HG02678 (cell line): ENCODE results near the gene DNPEP.
A peak's percentile ranks its signal among the peaks of the same experiment; 100 is the strongest.

ENCODE experiments used
- ATAC-seq: cut with Tn5 transposase; IDR thresholded peaks from one replicate; pipeline ENCODE4 v1.9.1; 2021; ENCODE audit warnings: mild to moderate bottlenecking, moderate library complexity; ENCODE audit not compliant: unreplicated experiment

Gene DNPEP

DNA sequence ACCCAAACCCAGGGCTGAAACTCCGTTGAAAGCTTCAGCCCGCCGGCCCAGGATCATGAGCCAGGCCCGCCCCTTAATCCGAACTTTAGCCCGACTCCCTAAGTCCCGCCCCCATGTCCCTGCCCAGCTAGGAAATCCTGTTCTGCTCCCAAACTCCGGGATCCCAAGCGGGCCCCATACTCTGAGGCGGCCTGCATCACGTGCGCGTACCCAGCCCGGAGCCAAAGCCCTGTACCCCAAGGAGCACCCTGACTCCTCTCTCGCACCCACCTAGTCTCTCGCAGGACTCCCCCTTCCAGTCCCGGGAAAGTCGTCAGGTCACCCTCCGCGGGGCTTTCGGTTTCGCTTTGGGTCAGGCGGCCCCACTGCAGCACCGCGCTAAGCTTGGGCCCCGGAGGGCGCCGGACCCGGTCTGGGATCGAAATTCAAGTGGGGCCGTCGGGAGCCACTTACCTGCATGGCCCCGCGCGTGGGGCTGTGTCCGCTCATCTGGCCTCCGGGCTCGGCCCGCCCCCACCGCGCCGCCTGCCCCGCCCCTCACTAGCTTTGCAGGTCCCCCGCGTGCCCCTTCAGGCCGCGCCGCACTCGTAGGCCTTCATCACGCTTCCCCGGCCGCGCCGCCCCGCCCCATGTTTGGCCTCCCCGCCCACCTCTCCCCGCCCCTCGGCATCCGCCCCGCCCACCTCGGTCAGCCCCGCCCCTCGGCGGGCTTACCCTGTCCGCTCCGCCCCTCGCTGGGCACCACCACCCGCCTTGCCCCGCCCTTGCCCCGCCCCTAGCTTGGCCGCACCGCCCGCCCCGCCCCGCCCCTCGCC lies at the start of gene DNPEP:
Gene DNPEP (minus strand): TSS at position 607 of the 815 bp plus-strand sequence. CDS start 118 bp downstream, at position 489.
- ATAC-seq, result peak; percentile 60

DNA sequence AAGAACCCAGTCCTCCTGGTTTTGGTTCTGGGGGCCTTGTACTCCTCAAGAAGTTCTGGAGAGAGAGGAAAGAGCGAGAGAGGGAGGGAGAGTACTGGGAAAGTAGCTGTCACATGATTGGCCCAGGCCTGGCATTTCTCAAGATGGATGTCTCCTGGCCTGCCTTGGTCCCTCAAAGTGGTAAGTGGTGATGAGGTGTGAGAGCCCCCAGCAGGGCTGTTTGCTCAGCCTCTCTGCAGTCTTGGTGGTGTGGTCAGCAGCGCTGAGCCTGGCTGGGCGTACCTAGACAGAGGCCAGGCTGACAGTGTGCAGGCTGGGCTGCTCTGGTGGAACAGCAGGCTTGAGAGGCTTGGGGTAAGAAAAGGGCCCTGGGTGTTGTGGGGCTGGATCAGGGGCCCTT lies 49.4 kb upstream of the DNPEP start:
- no peak for ATAC-seq

DNA sequence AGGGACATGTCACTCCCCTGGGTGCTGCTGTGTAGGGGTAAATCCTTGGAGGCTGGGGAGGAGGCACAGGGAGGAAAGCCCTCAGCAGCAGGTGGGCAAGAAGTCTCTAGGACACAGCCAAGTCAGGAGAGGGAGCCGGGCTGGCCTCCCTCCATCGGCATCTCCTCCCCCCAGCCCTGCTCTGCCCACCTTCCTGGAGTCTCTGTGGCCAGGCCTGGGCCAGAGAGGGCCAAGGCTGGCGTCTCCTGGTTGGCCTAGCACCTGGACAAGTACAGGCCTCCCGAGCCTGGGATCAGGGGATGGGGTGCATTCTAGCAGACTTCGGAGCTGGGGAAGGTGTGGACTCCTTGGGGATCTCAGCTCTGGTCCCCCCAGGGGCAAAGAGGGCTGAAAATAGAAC lies 48.8 kb upstream of the DNPEP start:
- ATAC-seq, result no peak

DNA sequence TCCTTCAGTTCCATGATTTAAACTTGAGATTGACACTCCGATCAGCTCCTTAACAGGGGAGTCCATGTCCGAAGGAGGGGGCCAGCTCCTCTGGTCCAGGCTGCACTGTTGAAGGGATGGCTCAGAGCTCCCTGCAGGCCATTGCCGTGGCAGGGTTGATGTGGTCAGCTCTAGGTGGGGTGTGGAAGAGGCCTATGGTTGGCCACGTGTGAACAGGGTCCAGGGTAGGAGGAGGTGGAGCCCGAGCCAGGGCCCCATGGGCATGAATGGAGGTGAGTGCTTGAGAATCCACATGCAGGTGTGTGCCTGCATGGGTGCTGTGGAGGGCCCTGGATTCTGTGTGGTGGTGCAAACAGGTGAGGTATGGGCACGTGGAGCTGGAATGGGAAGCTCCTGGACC lies 48.0 kb upstream of the DNPEP start:
- ATAC-seq, result no peak

DNA sequence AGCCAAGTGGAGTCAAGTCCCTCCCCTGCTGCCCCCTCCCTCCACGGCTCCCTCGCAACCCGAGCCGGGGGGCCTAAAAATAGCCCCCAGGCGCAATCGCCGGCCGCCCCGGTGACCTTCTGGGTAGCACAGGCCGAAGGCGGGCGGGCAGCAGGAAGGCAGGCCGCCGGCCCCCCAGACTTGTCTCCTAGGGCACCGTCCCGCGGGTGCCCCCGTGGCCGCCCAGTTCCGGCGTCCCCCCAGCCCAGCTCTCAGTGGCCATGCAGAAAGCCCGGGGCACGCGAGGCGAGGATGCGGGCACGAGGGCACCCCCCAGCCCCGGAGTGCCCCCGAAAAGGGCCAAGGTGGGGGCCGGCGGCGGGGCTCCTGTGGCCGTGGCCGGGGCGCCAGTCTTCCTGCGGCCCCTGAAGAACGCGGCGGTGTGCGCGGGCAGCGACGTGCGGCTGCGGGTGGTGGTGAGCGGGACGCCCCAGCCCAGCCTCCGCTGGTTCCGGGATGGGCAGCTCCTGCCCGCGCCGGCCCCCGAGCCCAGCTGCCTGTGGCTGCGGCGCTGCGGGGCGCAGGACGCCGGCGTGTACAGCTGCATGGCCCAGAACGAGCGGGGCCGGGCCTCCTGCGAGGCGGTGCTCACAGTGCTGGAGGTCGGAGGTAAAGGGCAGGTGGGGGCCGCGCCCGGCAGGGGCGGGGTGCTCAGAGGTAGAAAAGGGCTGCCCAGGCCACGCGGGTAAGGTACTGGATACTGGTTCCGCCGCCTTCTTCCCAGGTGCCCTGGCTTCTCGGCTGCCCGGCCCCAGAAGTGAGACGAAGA lies 47.2 kb upstream of the DNPEP start, which contains the start of gene SPEG:
Gene SPEG (plus strand): TSS at position 126 of the 808 bp plus-strand sequence. CDS start 135 bp downstream, at position 261.
- ATAC-seq, result no peak

DNA sequence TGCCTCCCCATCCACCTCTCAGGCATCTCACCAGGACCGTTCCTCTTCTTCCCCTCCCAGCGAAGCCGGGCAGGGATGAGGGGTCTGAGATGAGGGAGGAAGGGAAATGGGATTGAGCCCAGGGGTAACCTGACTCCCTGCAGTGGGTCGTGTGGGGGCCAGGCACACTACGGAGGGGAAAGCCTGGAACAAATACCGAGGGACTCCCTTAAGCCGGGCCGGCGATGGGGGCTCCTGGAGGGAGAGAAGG lies 46.7 kb upstream of the DNPEP start:
- no peak for ATAC-seq

DNA sequence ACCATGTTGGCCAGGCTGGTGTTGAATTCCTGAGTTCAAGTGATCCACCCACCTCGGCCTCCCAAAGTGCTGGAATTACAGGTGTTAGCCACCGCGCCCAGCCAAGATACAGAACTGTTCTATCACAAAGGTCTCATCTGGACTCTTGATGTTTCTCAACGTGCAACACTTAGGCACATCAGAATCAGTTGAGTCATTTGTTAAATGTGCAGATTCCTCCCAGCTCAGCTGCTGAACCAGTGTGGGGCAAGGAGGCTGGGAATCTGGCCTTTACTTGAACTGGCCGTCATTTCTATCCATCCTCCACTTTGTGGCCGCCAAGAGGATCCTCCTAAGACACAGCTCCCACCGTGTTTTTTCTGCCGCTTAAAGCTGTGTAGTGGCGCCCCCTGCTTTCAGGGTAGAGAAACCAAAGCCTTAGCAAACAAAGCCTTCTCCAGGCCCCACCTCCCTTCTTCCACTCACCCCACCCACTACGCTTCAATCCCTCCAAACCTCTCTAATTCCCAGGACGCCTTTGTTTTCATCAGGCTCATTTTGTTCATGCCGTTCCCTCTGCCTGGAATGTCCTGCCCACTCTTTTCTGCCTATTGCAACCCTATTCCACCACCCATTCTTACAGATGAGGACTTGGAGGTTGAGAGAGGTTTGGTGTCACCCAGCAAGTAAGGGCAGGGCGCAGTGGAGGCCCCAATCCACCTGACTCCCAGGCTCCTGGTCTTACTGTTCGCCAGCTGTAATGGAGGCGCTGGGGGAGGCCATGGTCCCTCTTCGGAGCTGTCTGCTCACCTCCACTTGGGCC lies 46.2 kb upstream of the DNPEP start:
- no peak for ATAC-seq

DNA sequence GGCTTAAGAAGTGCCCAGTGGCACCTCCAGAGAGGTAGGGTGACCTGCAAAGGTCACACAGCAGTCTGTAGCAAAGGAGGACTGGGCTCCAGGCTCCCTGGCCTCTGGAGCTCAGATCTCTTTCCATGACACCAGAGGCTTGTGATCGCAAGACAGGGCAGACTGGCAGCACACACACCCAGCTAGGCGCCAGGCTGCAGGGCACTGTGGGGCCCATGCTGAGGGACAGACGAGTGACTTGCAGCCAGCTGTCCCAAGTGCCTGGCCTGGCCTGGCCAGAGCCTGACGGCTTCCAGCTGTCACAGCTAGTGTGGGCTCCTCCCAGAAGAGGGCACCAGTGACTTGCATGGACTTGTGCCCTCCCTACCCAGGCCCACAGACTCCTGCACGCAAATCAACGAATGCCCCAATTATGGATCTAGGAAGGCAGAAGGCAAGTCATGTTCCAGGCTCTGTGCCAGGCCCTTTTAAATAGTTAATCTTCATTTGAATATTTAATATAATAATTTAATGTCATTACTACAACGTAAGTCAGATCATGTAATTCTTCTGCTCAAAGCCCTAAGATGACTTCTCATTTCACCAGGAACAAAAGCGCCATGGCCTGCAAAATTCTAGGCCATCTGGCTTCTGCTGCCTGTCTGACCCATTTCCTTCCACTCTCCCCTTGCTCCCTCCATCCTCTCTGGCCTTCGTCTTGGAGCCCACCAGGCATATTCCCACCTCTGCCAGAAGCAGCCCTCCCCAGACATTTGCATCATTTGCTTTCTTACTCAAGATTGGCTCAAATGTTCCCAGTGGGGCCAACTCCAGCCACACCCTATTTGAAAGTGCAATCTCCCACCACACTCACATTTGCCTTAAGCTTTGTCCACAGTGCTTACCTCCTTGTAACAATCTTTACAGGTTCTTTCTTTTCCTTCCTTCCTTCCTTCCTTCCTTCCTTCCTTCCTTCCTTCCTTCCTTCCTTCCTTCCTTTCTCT lies 43.2 kb upstream of the DNPEP start:
- no peak for ATAC-seq

DNA sequence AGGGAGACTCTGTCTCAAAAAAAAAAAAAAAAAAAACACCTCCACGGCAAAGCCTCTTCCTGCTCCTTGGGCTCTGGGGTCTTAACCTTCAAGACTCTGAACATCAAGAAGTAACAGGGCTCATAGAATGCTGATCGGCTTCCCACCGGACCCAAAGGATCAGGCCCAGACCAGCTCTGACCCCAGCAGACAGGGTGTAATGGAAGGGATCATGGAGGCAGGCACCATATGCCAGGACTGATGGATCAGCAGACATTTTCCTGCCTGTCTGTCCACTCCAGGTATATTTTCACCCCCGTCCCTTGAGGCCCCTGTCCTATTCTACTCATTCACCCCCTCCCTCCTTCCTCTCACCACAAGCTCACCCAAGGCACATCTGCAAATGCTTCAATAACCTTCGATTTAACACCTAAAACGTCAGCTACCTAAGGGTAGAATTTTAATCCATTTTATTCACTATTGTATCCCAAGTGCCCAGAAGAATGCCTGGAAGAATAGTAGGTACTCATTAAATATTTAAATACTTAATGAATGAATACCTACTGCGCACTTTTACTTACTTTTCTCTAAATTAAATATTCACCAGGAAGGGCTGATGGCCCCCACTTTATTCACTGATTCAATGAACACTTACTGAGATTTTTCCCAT lies 42.4 kb upstream of the DNPEP start:
- no peak for ATAC-seq

DNA sequence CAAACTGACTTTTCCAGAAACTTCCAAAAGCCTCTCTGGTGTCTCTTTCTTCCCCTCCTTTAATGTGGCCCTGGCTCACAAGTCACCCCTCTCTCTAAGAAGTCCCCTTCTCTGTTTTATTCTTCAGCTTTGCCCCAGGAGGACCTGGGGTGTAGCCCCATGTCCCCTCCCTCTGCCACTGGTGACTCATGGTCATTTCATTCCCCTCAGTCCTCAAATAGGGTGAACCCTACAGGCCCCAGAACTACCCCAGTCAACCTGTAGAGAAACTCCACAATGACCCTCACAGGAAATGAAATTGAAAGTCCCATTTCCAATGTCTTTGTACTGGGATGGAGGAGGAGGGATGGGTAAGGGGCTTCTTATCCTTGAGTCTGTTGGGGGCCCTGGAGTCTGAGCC lies 40.8 kb upstream of the DNPEP start:
- ATAC-seq, result no peak

DNA sequence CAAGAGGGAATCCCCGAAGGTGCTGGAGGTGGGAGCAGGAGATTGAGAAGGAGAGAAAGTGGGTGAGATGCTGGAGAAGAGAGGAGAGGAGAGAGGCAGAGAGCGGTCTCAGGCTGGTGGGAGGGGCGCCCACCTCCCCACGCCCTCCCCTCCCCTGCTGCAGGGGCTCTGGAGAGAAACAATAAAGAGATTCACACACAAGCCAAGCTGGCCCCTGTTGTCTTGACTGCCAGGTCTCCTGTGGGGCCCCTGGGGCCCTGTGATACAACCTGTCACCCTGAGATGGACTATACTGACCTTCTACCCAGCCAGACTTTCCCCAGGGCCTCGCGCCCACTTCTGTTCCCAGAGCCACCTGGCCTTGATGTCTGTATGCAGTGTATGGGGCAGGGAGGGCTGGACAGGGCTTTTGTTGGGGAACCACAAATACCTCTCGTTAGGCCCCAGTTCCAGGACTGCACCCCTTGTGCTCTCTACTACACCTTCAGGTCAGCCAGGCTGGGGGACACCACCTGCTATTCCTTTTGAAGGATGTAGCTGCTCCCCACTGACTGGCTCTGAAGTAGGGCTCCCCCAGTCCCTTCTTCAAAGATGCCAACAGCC lies 38.9 kb upstream of the DNPEP start:
- no peak for ATAC-seq

DNA sequence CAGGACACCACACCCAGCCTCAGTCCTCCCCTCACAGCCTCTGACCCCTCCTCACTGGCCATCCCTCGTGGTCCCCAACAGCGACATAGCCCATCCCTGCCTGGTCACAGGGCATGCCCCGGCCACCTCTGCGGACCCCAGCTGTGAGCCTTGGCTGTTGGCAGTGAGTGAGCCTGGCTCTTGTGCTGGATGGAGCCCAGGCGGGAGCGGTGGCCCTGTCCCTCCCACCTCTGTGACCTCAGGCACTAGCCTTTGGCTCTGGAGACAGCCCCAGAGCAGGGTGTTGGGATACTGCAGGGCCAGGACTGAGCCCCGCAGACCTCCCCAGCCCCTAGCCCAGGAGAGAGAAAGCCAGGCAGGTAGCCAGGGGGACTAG lies 38.3 kb upstream of the DNPEP start:
- ATAC-seq, result no peak

DNA sequence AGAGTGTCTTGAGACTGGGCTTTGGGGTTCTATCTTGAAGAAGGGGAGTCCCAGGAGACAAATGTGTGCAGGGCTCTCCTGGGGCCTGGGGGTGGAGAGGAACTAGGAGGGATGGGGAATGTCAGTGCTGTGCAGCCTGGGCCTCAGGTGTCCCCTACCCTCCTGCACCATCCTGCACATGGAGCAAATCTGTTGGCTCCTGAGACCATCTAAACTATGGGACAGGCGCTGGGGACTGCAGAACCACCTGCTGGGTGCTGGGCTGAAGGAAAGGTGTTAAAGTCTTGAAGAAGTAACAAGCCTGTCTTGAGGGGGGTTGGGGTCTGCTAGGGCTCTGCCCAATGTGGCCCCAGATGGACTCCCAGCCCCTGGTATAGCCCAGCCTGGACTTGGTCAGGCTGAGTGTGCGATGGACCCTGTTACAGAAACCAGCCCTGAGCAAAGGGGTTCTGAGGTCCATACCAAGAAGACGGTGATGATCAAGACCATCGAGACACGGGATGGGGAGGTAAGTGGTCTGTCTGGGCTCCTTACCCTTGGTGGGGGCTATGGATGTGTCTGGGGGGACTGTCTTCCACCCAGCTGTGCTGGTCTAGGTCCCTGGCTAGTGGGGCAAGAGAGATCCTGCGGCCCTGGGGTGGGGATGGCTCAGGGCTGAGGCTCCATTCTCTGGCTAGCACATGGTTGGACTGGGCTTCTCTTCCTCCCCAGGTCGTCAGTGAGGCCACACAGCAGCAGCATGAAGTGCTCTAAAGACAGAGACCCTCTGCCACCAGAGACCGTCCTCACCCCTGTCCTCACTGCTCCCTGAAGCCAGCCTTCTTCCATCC lies 37.7 kb upstream of the DNPEP start:
- no peak for ATAC-seq

DNA sequence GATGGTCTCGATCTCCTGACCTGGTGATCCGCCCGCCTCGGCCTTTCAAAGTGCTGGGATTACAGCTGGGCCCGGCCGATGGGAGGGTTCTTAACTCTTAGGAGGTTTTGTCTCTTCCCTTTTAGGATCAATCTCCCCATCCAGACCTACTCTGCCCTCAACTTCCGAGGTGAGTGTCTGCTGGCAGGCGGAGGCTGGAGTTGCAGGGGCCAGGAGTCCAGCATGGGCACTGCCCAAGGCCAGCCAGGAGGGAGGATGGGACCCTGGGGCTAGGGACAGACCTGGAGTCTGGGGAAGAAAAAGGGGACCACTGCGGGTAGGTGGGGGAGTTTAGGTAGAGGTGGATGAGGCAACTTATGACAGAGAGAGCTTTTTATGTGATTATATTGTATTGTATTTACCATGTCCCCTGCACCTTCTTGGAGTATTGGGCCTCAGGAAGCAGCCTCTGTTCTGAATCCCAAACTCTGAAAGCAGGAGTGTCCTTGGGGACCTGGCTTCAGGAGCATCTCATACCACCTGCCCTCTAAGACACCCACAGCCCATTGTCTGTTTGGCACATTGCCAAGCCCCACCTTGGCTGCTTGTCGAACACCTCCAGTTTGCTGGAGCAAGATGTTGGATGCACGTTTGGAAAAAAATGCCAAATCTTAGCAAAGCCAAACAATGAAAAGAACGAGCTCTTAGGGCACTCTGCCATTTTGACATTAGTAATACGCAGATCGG lies 36.1 kb upstream of the DNPEP start:
- no peak for ATAC-seq

DNA sequence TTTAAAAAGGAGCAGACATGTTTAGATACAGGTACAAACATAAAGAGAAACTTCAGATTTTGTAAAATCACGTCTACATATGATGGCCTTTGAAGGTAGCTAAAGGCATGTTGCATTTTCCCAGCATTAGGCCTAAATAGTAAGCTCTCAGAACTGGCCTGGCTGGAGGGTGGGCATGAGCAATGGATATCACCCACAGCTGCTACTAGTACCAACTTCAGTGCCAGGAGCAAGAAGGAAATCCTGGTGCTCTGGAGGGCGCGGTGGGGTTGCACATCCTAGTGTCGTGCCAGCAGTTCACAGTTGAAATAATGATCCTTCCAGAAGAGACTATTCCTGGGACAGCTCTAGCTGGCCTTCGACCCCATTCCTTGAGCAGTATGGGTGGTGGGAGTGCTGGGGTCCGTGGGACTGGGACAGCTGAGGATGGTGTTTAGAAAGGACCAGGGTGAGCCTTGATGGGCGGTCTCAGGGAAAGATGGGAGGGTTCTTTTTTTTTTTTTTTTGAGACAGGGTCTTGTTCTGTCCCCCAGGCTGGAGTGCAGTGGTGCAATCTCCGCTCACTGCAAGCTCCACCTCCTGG lies 35.3 kb upstream of the DNPEP start:
- no peak for ATAC-seq

DNA sequence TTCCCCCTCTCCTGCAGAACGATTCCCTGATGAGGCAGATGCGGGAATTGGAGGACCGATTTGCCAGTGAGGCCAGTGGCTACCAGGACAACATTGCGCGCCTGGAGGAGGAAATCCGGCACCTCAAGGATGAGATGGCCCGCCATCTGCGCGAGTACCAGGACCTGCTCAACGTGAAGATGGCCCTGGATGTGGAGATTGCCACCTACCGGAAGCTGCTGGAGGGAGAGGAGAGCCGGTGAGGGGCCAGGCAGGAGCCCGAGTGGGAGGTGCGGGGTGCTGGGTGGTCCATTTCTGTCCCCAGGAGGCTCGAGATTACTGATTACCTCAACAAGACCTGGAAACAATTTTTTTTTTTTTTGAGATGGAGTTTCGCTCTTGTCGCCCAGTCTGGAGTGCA lies 33.6 kb upstream of the DNPEP start:
- ATAC-seq, result no peak

DNA sequence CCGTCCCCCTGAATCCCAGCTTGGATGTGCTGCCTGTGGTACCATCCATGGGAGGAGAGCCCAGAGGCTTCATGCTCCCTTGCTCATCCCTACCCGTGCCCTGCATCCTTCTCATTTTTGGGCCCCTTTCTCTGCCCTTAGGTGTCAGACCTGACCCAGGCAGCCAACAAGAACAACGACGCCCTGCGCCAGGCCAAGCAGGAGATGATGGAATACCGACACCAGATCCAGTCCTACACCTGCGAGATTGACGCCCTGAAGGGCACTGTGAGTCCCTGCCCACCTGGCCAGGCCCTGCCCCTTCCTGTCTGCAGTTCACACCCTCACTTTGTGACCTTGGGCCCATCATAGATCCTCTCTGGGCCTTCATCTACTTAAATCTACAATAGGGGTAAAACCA lies 33.0 kb upstream of the DNPEP start:
- no peak for ATAC-seq
